GM23338 (cell line): ENCODE data around the gene FURIN.

Source experiments
- CREB1 ChIP-seq: fragments of 250-450 bp; sonication (Bioruptor Pico); IDR thresholded peaks from 2 replicates; pipeline ENCODE4 v1.5.0; 2020; ENCODE audit warnings: low read depth, mild to moderate bottlenecking, moderate library complexity
- EZH2 ChIP-seq: fragments of 200-600 bp; sonication (generic); IDR thresholded peaks from one replicate; pipeline ENCODE4 v1.8.0; 2017; ENCODE audit warnings: antibody characterized with exemption, mild to moderate bottlenecking, low read depth; ENCODE audit not compliant: unreplicated experiment
- EZH2phosphoT487 ChIP-seq: fragments of 200-600 bp; sonication (generic); IDR thresholded peaks from one replicate; pipeline ENCODE4 v1.8.1; 2018; ENCODE audit warnings: antibody characterized with exemption; ENCODE audit not compliant: unreplicated experiment
- JUNB ChIP-seq: IDR thresholded peaks from one replicate; pipeline ENCODE4 v1.6.1; 2016; ENCODE audit warnings: antibody characterized with exemption; ENCODE audit not compliant: unreplicated experiment
- NANOG ChIP-seq: IDR thresholded peaks from 2 replicates; pipeline ENCODE4 v1.6.1; 2016; ENCODE audit warnings: antibody characterized with exemption, borderline replicate concordance
- POLR2AphosphoS5 ChIP-seq: IDR thresholded peaks from 2 replicates; pipeline ENCODE4 v1.6.1; 2016; ENCODE audit warnings: antibody characterized with exemption, low read depth
- REST ChIP-seq: IDR thresholded peaks from one replicate; pipeline ENCODE4 v1.6.1; 2018; ENCODE audit warnings: antibody characterized with exemption; ENCODE audit not compliant: unreplicated experiment
- STAT1 ChIP-seq: IDR thresholded peaks from one replicate; pipeline ENCODE4 v1.6.1; 2016; ENCODE audit warnings: antibody characterized with exemption; ENCODE audit not compliant: unreplicated experiment
- ZNF114 ChIP-seq: fragments of 250-450 bp; sonication (Bioruptor Pico); IDR thresholded peaks from 2 replicates; pipeline ENCODE4 v1.5.0; 2020; ENCODE audit warnings: mild to moderate bottlenecking, moderate library complexity
- ZNF331 ChIP-seq: fragments of 250-450 bp; sonication (Bioruptor Pico); IDR thresholded peaks from 2 replicates; pipeline ENCODE4 v1.5.0; 2020; ENCODE audit warnings: low read depth, mild to moderate bottlenecking, moderate library complexity
- ZNF462 ChIP-seq: fragments of 250-450 bp; sonication (Bioruptor Pico); IDR thresholded peaks from 2 replicates; pipeline ENCODE4 v1.5.0; 2020; ENCODE audit warnings: mild to moderate bottlenecking, moderate library complexity
- TF ChIP-seq, protein P1 (sequence below), 2 experiments: fragments of 200-600 bp in 1 of 2; sonication (generic) in 1 of 2; conservative IDR thresholded peaks; 2 replicates each; pipeline versions ENCODE4 v1.5.1 to v1.6.1; 2016 to 2017; ENCODE audit warnings: antibody characterized with exemption in 2 of 2, low read depth in 2 of 2, mild to moderate bottlenecking in 2 of 2, moderate library complexity in 1 of 2
- TF ChIP-seq, protein P2 (sequence below): IDR thresholded peaks from 2 replicates; pipeline ENCODE4 v1.6.1; 2016; ENCODE audit warnings: antibody characterized with exemption

DNA sequence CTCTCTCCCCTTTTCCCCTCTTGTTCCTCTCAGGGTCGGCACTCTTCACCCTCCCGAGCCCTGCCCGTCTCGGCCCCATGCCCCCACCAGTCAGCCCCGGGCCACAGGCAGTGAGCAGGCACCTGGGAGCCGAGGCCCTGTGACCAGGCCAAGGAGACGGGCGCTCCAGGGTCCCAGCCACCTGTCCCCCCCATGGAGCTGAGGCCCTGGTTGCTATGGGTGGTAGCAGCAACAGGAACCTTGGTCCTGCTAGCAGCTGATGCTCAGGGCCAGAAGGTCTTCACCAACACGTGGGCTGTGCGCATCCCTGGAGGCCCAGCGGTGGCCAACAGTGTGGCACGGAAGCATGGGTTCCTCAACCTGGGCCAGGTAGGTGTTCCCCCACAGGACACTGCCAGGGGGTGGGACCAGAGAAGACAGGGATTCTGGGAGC is 7.2 kb downstream of the FURIN start:
- TF ChIP-seq, protein P1, sequence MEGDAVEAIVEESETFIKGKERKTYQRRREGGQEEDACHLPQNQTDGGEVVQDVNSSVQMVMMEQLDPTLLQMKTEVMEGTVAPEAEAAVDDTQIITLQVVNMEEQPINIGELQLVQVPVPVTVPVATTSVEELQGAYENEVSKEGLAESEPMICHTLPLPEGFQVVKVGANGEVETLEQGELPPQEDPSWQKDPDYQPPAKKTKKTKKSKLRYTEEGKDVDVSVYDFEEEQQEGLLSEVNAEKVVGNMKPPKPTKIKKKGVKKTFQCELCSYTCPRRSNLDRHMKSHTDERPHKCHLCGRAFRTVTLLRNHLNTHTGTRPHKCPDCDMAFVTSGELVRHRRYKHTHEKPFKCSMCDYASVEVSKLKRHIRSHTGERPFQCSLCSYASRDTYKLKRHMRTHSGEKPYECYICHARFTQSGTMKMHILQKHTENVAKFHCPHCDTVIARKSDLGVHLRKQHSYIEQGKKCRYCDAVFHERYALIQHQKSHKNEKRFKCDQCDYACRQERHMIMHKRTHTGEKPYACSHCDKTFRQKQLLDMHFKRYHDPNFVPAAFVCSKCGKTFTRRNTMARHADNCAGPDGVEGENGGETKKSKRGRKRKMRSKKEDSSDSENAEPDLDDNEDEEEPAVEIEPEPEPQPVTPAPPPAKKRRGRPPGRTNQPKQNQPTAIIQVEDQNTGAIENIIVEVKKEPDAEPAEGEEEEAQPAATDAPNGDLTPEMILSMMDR (conservative IDR thresholded peaks at IDR 0.05; ENCODE audit: low read depth in 2 of 2), result no peak
- TF ChIP-seq POLR2AphosphoS5 (no peak), REST (no peak), EZH2 (no peak), ZNF331 (no peak), EZH2phosphoT487 (no peak), JUNB (no peak), ZNF462 (no peak), ZNF114 (no peak), CREB1 (no peak), NANOG (no peak), STAT1 (no peak)
- TF ChIP-seq, protein P2, sequence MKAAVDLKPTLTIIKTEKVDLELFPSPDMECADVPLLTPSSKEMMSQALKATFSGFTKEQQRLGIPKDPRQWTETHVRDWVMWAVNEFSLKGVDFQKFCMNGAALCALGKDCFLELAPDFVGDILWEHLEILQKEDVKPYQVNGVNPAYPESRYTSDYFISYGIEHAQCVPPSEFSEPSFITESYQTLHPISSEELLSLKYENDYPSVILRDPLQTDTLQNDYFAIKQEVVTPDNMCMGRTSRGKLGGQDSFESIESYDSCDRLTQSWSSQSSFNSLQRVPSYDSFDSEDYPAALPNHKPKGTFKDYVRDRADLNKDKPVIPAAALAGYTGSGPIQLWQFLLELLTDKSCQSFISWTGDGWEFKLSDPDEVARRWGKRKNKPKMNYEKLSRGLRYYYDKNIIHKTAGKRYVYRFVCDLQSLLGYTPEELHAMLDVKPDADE, result no peak
